ENCODE measurements around the gene NCBP1.

Gene NCBP1

GRCh38 chr9:97703437-97704344 lies 70.1 kb downstream of the NCBP1 start:
- TF ChIP-seq TOX (CRISPR knock-in tag; IDR thresholded peaks at IDR 0.05; ENCODE audit: borderline replicate concordance) (peak; percentile 32; the same call in 1 of the 2 replicates), CREB5 (CRISPR knock-in tag; IDR thresholded peaks at IDR 0.05; ENCODE audit: low read depth) (no peak), GLIS3 (CRISPR knock-in tag; IDR thresholded peaks at IDR 0.05) (no peak), ZFP30 (CRISPR knock-in tag; IDR thresholded peaks at IDR 0.05) (no peak), RARB (CRISPR knock-in tag; IDR thresholded peaks at IDR 0.05) (no peak), ISL1 (CRISPR knock-in tag; IDR thresholded peaks at IDR 0.05) (peak; percentile 71), ZNF8 (CRISPR knock-in tag; IDR thresholded peaks at IDR 0.05) (no peak), ZNF70 (CRISPR knock-in tag; IDR thresholded peaks at IDR 0.05) (no peak), POU6F1 (CRISPR knock-in tag; IDR thresholded peaks at IDR 0.05; ENCODE audit: borderline replicate concordance, low read depth) (no peak), TCF4 (CRISPR knock-in tag; IDR thresholded peaks at IDR 0.05; ENCODE audit: borderline replicate concordance) (no peak), ZNF565 (CRISPR knock-in tag; conservative IDR thresholded peaks at IDR 0.05; ENCODE audit: low read depth) (no peak)
- ATAC-seq: peak; percentile 94

GRCh38 chr9:97704345-97704677 lies 70.7 kb downstream of the NCBP1 start:
- ATAC-seq: peak; percentile 60
- TF ChIP-seq CSDC2 (CRISPR knock-in tag; IDR thresholded peaks at IDR 0.05): no peak
- TF ChIP-seq ISL1 (CRISPR knock-in tag; IDR thresholded peaks at IDR 0.05): no peak; the same call in 1 of the 2 replicates

- no peak for ATAC-seq
- TF ChIP-seq ESRRG (CRISPR knock-in tag; IDR thresholded peaks at IDR 0.05) (no peak), ZNF565 (CRISPR knock-in tag; conservative IDR thresholded peaks at IDR 0.05; ENCODE audit: low read depth) (no peak), TOX (CRISPR knock-in tag; IDR thresholded peaks at IDR 0.05; ENCODE audit: borderline replicate concordance) (no peak), ZNF70 (CRISPR knock-in tag; IDR thresholded peaks at IDR 0.05) (no peak), TCF4 (CRISPR knock-in tag; IDR thresholded peaks at IDR 0.05; ENCODE audit: borderline replicate concordance) (no peak), POU6F1 (CRISPR knock-in tag; IDR thresholded peaks at IDR 0.05; ENCODE audit: borderline replicate concordance, low read depth) (no peak), PPARA (CRISPR knock-in tag; IDR thresholded peaks at IDR 0.05; ENCODE audit: borderline replicate concordance) (no peak), BACH2 (CRISPR knock-in tag; IDR thresholded peaks at IDR 0.05; ENCODE audit: borderline replicate concordance) (no peak), GLIS3 (CRISPR knock-in tag; IDR thresholded peaks at IDR 0.05) (no peak), CSDC2 (CRISPR knock-in tag; IDR thresholded peaks at IDR 0.05) (no peak), ZNF8 (CRISPR knock-in tag; IDR thresholded peaks at IDR 0.05) (no peak), ZC3H10 (CRISPR knock-in tag; IDR thresholded peaks at IDR 0.05) (no peak), ARNTL (CRISPR knock-in tag; IDR thresholded peaks at IDR 0.05; ENCODE audit: borderline replicate concordance, low read depth) (no peak), ZFP3 (CRISPR knock-in tag; IDR thresholded peaks at IDR 0.05) (no peak), ZFP30 (CRISPR knock-in tag; IDR thresholded peaks at IDR 0.05) (no peak), CSRNP3 (CRISPR knock-in tag; IDR thresholded peaks at IDR 0.05) (no peak)
Measured at GRCh38 chr9:97704851-97705250, 71.2 kb downstream of the NCBP1 start.

GRCh38 chr9:97705354-97705950 lies 71.8 kb downstream of the NCBP1 start:
- no peak for ATAC-seq
- TF ChIP-seq TSHZ2 (CRISPR knock-in tag; IDR thresholded peaks at IDR 0.05) (no peak), CREB5 (CRISPR knock-in tag; IDR thresholded peaks at IDR 0.05; ENCODE audit: low read depth) (no peak), ZFP30 (CRISPR knock-in tag; IDR thresholded peaks at IDR 0.05) (no peak), POU6F1 (CRISPR knock-in tag; IDR thresholded peaks at IDR 0.05; ENCODE audit: borderline replicate concordance, low read depth) (no peak)
